Right kidney (tissue), 1 donor: ENCODE data around the gene CNFN.

Source experiments
- DNase-seq: peaks from one replicate; pipeline ENCODE4 v3.0.0-alpha.2; 2016

CNFN gene

GRCh38 chr19:42375415-42376176 lies 14.5 kb downstream of the CNFN start:
- no peak for DNase-seq

GRCh38 chr19:42374826-42375376 lies 15.2 kb downstream of the CNFN start:
- DNase-seq: no peak

GRCh38 chr19:42370626-42371175 lies 19.4 kb downstream of the CNFN start:
- DNase-seq: no peak

- DNase-seq: no peak
These were observed 20.0 kb downstream of the CNFN start for GRCh38 chr19:42370068-42370520.

GRCh38 chr19:42369433-42370067 lies 20.5 kb downstream of the CNFN start:
- no peak for DNase-seq

- DNase-seq: no peak
These were observed 21.3 kb downstream of the CNFN start for GRCh38 chr19:42368765-42369164.

GRCh38 chr19:42368360-42368759 lies 21.7 kb downstream of the CNFN start:
- no peak for DNase-seq

GRCh38 chr19:42367929-42368328 lies 22.2 kb downstream of the CNFN start:
- no peak for DNase-seq

GRCh38 chr19:42366673-42367072 lies 23.4 kb downstream of the CNFN start:
- no peak for DNase-seq

GRCh38 chr19:42363614-42364346 lies 26.3 kb downstream of the CNFN start:
- no peak for DNase-seq

GRCh38 chr19:42362891-42363440 lies 27.1 kb downstream of the CNFN start:
- no peak for DNase-seq

GRCh38 chr19:42362342-42362741 lies 27.8 kb downstream of the CNFN start:
- no peak for DNase-seq

GRCh38 chr19:42361545-42361910 lies 28.6 kb downstream of the CNFN start:
- no peak for DNase-seq

- DNase-seq: no peak
These were observed 29.1 kb downstream of the CNFN start for GRCh38 chr19:42360787-42361544.

- no peak for DNase-seq
These were observed 32.8 kb downstream of the CNFN start for GRCh38 chr19:42357290-42357689.

GRCh38 chr19:42356686-42357085 lies 33.4 kb downstream of the CNFN start:
- DNase-seq: no peak

GRCh38 chr19:42355896-42356295 lies 34.2 kb downstream of the CNFN start:
- no peak for DNase-seq

- DNase-seq: no peak
These were observed 36.6 kb downstream of the CNFN start for GRCh38 chr19:42353341-42354015.

- no peak for DNase-seq
These were observed 37.5 kb downstream of the CNFN start for GRCh38 chr19:42352301-42353259.
